Measurements from ENCODE around the gene TGM1.

TGM1 gene

GRCh38 chr14:24292118-24292807 lies 29.3 kb upstream of the TGM1 start:
- DNase-seq, result no peak

GRCh38 chr14:24291446-24292117 lies 28.6 kb upstream of the TGM1 start:
- no peak for DNase-seq

GRCh38 chr14:24290746-24291145 lies 27.8 kb upstream of the TGM1 start:
- DNase-seq, result no peak

GRCh38 chr14:24289649-24290280 lies 26.8 kb upstream of the TGM1 start:
- peak in 2 of 5 experiments; percentile 49 to 81 for DNase-seq

GRCh38 chr14:24286996-24287395 lies 24.0 kb upstream of the TGM1 start:
- no peak for DNase-seq

- DNase-seq, result no peak
These were observed 22.4 kb upstream of the TGM1 start for GRCh38 chr14:24285351-24285750.

- no peak for DNase-seq
These were observed 21.6 kb upstream of the TGM1 start for GRCh38 chr14:24284501-24285035.

GRCh38 chr14:24283796-24284460 lies 21.0 kb upstream of the TGM1 start:
- no peak for DNase-seq

- no peak for DNase-seq
These were observed 19.8 kb upstream of the TGM1 start for GRCh38 chr14:24282736-24283135.

- no peak for DNase-seq
These were observed 18.7 kb upstream of the TGM1 start for GRCh38 chr14:24281636-24282035.

- DNase-seq, result no peak
These were observed 18.0 kb upstream of the TGM1 start for GRCh38 chr14:24280797-24281460.

GRCh38 chr14:24279301-24280186 lies 16.6 kb upstream of the TGM1 start:
- peak in 4 of 5 experiments; percentile 25 to 65 (median 38) for DNase-seq

GRCh38 chr14:24278424-24278823 lies 15.4 kb upstream of the TGM1 start:
- DNase-seq, result no peak

- DNase-seq, result no peak
These were observed 14.8 kb upstream of the TGM1 start for GRCh38 chr14:24277606-24278321.

GRCh38 chr14:24277071-24277470 lies 14.1 kb upstream of the TGM1 start:
- no peak for DNase-seq

- DNase-seq, result peak in 4 of 5 experiments; percentile 16 to 75 (median 18)
These were observed 11.1 kb upstream of the TGM1 start for GRCh38 chr14:24274101-24274543.

- DNase-seq, result peak in 1 of 5 experiments; percentile 39
These were observed 10.5 kb upstream of the TGM1 start for GRCh38 chr14:24273422-24273998.

GRCh38 chr14:24272467-24272866 lies 9.5 kb upstream of the TGM1 start:
- no peak for DNase-seq

GRCh38 chr14:24271834-24272263 lies 8.9 kb upstream of the TGM1 start:
- DNase-seq, result no peak
